GM21825 (cell line): ENCODE data around the gene OPRL1.
A peak's percentile ranks its signal among the peaks of the same experiment; 100 is the strongest.

ENCODE experiments used
- ATAC-seq: cut with Tn5 transposase; IDR thresholded peaks from one replicate; pipeline ENCODE4 v1.9.1; 2021; ENCODE audit warnings: mild to moderate bottlenecking, moderate library complexity; ENCODE audit not compliant: unreplicated experiment

Gene OPRL1

GRCh38 chr20:64080013-64080812, at the start of gene OPRL1:
TSS of gene OPRL1 (plus strand) at chr20:64080082. CDS start at chr20:64092721, 12,639 bp downstream.
- no peak for ATAC-seq

GRCh38 chr20:64030371-64031134, 49.3 kb upstream of the OPRL1 start:
- ATAC-seq = no peak

- ATAC-seq = no peak
Observed at GRCh38 chr20:64031822-64032314, 48.0 kb upstream of the OPRL1 start.

DNA sequence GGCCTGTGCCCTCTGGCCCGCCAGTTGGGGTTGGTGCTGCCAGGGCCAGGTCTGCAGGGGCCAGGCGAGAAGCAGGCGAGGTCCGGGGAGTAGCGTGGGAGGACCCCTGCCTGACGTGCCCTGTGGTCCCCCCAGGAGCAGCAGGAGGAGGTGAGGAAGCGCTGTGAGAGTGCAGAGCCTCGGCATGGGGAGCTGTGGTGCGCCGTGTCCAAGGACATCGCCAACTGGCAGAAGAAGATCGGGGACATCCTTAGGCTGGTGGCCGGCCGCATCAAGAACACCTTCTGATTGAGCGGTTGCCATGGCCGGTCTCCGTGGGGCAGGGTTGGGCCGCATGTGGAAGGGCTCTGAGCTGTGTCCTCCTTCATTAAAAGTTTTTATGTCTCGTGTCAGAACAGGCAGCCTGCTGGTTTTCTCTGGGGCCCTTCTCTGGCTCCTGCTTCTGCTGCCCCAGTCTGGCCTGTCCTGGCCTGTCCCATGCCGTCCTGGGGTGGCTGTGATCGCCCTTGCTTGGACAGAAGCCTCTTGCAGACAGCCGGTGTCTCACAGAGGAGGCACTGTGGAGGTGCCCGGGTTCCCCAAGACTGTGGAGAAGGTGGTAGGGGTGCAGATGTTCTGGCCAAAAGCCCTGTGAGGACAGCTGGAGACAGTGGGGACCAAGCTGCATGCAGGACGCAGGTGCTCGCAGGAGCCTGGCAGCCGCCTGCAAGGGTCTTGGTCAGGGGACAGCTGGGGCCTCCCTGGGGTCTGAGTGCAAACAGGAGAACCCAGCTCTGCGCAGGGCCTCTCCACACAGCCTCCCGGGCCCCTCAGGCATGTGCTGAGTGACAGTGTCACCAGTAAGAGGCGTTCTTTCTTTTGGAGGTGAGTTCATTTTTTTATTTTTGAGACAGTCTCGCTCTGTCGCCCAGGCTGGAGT, 46.9 kb upstream of the OPRL1 start:
- ATAC-seq = no peak

DNA sequence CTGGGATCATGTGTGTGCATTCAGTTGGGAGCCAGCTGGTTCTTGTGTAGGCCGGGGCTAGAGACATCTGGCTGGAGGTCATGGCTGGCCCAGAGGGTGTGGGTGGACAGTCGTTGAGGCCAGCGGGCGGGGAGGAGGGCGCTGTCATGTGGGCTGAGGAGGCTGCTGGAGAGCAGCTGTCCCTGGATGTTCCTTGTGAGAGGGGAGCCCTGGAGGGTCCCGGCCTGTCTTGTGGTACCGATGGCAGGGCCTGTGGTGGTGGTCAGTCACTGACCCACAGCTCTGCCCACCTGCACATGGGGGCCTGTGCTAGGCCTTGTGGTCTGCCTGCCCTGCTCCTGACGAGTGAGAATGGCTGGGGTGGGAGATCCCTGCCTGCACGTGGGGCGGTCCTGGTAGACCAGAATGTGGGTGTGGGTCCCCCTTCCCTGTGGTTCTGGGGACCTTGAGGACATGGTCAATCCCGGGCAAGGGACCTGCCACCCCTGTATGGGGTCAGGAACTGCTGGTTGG, 45.8 kb upstream of the OPRL1 start:
- ATAC-seq = no peak

DNA sequence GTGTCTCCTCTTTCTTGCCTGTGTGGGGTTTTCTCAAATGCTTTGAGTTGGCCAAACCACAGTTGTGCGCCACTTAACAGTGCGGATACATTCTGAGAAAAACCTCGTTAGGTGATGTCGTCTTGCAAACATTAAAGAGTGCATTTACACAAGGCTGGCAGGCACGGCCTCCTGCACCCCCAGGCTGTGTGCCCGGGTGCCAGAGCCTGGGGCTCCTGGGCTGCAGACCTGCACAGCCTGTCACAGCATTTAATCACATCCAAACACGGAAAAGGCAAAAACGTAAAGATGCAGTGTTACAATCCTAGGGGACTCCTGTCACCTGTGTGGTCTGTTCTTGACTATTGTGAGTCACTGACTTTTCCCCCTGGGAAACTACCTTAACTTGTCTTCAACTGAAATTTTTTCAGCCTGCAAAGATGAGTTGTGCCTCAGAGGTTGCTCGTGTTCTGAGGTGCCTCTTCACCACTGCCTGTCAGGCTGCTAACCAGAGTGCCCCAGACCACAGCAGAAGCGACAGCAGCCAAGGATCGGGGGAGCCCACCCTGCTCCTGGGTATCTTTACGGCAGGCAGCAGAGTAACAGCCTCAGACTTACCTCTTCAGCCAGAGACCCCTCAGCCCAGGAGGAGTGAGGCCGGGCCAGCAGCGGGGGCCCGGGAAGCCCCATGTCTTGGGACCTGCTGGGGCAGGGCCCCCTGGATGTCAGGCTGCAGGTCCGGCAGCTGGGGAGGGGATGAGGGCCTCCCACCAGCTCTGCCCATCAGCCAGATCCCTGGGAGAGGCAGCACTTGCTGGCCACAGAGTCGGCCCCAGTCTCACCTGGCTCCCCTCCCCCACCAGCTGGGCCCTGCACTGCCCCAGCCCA, 44.6 kb upstream of the OPRL1 start:
- ATAC-seq = no peak

GRCh38 chr20:64035933-64036345, 43.9 kb upstream of the OPRL1 start, which contains the start of gene C20orf204:
TSS of gene C20orf204 (plus strand) at chr20:64036182. CDS start at chr20:64036324, 142 bp downstream.
- ATAC-seq = no peak

DNA sequence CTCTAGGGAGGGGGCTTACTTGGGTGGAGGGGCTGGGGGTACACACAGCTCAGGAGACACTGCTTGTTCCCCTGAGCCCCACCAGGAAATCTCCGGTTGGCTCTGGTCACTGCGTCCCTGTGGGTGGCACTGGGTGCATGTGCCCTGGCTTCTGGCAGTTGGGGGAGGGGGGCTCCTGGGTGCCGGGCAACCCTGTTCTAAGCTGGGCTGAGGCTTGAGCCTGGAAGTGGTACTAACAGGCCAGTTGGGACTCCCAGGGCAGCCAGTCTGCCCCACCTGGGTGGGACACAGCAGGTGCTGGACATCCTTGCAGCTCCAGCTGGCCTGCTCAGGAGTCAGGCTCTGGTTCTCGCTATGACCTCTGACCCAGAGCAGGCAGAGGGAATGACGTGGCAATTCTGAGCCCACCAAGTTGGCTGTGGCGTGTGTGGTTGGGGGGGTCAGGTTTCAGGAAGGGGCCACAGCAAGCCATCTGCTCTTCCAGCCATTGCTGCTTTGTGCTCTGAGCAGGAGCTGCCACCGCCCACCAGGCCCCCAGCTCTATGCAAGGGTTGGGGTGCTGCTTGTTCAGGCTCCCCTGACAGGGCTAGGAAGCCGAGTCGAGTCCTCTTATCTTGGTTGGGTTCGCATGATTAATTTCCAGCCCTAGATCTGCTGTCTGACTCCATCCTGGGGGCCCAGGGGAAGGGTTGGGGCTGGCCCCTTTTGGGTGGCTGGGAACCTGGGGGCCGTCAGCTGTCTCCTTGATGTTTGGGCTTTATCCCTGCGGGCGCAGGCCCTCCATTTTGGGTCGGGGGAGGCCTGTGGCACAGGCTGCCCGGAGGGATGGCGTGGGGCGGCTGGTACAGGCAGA, 43.3 kb upstream of the OPRL1 start:
- no peak for ATAC-seq

DNA sequence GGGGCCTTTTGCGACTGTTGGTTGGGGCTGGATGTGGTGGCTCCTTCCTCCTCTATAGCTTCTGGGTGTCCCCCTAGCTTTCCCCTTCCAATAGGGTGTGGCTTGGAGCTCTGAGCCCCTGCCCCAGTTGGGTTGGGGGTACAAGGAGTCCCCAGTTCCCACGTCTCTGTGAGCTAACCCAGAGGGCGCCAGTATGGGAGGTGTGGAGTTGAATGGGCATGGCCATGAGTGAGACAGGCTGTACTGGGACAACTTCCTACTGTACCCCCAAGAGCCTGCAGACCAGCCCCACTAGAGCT, 42.7 kb upstream of the OPRL1 start:
- ATAC-seq = no peak

DNA sequence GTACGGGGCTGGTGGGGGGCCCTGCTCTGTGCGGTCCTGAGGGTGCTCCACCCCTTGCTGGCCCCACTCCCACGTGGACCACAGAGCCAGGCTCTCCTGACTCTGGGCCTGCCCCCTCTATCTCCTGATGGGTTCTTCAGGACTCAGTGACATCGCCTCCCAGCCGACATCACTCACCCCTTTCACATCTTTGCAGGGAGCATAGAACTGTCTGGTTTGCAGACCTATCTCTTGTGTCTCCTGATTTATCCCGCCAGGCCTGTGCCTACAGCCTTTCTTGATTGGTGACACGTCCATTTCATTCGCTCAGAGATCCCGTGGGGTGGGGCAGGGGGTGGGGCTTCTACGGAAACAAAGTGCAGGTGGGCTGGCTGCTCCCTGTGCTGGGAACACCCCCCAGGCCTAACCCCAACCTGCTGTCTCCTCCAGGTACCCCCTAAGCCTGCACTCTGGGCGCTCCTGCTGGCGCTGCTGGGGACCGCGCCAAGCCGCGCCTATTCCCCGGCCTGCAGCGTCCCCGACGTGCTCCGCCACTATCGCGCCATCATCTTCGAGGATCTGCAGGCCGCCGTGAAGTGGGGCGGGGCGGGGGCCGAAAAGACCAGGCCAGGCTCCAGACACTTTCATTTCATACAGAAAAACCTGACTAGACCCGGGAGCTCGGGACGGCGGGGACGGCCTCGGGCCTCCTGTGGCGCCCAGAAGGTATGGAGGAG, 42.2 kb upstream of the OPRL1 start:
- ATAC-seq = no peak

GRCh38 chr20:64038224-64038564, 41.7 kb upstream of the OPRL1 start:
- ATAC-seq = peak; percentile 18

DNA sequence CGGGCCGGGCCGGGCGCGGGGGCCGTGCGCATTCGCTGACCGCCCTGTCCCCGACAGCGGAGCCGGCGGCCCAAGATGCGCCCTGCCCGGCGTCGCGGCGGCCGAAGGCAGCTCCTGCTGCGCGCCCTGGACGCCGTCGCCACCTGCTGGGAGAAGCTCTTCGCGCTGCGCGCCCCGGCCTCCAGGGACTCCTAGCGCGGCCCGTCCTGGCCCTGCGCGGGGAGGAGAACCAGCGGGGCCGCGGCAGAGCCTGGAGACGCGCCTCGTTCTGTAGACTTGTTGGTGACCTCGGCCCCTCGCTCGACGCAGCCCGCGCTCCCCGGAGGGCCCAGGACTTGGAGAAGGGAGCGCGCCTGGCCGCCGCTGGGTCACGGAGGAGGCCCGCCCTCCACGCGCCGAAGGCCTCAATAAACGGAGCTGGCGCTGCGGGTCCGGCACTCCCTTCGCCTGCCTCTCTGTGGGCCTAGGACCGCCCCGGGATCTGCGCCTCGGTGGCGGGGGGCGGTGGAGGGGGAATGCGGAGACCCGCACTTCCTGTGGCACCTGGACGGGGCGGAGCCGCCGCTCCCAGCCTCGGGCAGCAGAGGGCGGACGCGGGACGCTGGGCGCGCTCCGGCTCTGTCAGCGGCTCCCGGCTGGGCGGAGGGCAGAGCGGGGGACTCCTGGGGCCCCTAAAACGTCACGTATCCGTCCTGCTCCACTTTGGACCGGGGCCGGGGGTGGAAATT, 41.2 kb upstream of the OPRL1 start:
- ATAC-seq = peak; percentile 40

DNA sequence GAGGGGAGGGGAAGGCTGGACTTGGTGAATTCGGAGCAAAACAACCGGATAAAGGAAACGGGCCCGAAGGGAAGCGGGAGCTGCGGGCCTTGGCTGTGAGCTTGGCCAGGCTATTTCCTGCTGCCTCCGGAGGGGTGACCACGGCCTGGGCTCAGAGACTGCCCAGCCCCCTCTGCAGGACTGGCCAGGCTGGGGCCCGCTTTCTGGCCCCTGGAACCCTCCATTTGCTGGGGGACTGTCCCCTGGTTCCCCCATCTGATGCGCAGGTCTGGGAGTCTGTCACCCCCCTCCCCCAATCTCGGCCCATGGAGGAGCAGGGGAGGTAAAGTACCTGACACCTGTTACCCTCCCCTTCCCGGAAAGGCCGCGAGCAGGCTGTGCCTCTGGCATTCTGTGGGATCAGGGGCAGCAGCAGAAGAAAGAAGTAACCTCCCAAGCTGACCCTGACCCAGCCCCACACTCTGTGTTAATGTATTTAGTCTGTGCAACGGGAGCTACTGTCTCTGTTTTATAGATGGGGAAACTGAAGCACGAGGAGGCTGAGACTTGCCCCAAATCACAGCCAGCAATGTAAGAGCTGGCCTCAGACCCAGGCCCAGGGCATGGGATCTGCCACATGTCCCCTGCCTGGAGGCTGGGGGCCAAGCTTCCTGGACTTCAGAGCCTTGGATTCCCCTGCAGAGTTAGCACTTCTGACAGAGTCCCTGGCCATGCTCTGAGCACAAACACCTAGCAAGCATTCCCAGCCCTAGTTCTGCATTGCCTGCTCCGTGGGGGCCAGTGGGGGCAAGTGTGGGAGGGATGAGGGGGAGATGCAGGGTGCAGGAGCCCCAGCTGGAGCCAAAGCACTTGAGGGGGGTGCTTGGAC, 40.4 kb upstream of the OPRL1 start:
- no peak for ATAC-seq

DNA sequence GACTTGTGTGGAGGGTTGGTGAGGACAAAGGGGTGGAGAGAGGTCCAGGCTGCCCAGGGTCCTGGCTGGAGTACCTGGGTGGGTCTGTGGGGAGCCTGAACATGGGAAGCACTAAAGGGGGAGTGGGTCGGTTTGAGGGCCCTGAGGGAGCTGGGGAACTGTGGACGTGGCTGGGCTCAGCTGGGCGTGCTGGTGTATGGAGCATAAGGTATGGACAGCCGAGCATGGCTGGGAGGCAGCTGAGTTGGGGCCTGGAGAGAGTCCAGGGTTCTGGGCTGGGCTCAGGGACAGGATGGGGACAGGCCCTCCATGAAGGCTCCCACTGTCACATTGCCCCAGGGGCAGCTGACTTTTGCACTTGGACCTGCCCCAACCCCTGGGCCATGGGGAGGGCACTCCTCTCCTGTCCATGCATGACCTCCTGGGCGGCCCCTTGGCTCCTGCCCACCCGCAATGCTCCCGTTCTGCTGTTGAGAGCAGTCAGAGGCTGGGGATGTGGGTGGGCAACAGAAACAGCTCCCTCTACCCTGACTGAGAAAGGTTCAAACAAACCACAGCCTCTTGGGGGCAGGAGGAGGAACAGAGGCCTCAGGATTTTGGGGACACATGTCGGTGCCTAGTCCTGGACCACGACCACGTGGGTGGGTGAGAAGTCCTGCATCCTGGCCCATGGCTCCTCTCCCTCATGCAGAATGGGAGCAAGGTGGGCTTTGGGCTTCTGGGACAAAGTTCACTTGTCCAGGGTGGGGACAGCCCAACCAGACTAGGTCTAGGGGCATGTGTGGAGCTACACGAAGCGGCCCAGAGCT, 39.4 kb upstream of the OPRL1 start:
- no peak for ATAC-seq

DNA sequence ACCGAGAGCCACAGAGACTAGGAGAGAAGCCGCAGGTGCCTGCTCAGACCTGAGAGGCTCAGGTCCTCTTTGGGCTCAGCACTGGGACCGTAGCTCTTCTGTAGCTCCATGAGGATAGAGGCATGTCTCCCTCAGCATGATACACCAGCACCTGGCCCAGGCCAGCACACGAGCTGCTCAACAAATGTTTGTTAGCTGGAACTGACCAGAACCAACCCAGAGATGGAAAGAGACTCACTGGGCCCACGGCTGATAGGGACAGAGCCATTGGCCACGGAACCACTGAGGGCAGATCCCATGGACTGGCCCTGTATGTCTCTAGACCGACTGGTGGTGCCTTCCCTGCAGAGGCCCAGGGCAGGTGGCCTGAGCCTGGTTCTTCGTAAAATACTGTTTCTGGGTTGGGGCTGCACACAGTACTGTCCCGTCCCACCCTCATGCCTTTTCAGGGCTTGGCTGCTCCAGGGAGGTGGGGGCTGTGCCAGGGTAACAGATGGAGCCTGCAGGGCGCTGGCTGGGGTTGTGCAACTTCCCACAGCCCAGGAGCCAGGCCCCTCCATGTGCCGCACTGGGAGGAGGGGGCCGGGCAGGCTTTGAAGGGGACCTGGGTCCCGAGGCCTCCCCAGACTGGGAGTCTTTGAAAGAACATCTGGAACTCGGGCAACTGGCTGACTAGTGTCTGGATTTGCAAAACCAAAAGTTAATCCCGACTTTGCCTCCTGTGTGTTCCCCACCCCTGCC, 38.7 kb upstream of the OPRL1 start:
- no peak for ATAC-seq

DNA sequence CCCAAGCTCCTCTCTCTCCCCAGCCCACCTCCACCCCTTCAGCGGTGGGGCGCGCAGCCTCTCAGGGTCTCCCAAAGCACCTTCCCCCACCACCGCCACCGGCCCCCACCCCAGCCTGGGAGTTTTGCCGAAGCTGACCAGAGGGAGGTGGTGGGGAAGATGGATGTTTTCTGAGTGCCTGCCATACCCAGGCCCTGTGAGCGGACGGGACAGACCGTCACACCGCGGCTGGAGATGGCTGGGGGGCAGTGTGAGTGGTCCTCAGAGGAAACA, 38.2 kb upstream of the OPRL1 start:
- ATAC-seq = no peak
